ENCODE measurements around the gene AHI1.
A peak's percentile ranks its signal among the peaks of the same experiment; 100 is the strongest.

The AHI1 gene

DNA sequence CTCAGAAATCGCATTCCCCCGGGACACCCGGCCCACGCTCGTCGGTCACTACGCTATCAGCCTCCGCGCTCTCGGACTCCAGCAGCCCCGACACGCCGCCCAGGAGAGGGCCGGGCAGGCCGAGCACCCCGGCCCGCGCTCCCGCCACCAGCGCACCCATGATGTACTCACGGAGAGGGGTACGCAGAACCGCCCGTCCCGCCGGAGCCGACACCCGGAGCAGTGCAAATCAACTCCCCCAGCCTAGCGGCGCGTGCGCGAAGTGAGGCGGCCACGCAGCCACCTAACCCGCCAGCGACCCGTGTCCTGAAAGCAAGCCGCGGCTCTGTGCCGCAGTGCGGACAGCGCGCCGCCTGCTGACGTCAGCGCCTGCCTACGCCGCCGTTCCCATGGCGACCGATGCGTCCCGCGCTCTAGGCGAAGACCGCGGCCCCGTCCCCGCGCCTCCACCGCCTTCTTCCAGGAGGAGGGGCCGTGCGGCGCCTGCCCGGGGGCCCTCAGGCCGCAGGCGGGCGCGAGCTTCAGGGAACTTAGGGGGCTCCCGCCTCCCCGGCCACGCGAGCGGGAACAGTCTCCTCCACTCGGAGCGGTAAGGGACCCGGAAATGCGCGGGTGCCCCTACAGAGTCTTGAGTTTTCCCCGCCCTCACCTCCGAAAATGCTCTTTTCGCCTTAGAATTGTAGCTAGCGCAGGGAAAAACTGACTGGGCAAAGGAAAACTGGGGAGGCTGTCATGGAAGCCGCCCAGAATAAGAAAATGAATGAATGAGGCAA lies at the start of gene AHI1:
Gene AHI1, minus strand, starts transcription at position 329 of the 773 bp plus-strand sequence. CDS start 5,503 bp downstream, outside the sequence.
- DNase-seq: peak; percentile 31 to 97 (median 91)

GRCh38 chr6:135546680-135547418 lies 49.3 kb upstream of the AHI1 start:
- DNase-seq: peak in 20 of 51 donors; percentile 2 to 33 (median 10)

DNA sequence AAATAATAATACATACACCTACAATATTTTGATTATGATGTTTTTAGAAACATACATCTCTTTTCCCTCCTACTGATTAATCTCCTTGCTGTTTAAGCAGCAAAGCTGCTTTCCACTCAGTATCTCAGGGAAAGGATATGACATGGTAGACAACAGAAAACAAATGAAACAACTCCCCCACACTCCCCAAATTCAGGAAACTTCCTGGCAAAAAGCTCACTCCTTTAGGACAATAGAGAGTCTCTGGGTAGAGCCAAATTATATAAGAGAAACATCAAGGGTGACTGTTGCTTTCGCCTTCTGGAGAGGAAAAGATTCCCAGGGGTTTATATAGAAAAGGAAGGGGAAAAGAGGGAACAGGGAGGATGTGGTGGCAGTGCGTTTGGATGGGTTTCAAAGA lies 48.7 kb upstream of the AHI1 start:
- DNase-seq: no peak

DNA sequence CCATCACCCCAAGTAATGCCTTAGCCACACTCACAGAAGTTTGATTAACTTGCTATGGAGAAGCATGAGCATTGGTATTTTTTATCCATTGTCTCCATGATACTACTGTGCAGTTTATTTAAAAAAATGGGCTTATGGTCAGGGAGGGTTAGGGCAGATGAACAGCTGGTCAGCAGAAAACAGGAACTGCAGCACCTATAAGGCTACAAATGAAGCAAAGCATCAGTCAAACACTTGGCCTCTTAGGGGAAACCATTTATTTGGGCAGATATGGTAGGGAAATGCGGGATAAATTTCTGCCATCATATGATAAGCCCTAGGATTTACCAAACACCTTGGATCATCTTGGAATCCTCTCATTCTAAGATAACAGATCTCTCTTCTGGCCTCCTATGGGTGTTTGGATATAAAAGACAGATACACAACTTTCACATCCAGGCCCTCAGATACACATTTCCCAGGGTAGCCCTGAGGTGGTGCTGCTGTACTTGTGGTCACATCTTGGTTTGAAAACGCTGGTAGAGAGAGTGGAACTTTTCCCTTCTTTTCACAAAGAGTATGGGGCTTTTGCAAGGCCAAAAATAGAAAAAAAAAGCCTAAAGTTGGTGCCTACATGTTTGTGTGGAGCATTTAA lies 42.8 kb upstream of the AHI1 start:
- DNase-seq: peak in 2 of 51 donors; percentile 0 to 1

DNA sequence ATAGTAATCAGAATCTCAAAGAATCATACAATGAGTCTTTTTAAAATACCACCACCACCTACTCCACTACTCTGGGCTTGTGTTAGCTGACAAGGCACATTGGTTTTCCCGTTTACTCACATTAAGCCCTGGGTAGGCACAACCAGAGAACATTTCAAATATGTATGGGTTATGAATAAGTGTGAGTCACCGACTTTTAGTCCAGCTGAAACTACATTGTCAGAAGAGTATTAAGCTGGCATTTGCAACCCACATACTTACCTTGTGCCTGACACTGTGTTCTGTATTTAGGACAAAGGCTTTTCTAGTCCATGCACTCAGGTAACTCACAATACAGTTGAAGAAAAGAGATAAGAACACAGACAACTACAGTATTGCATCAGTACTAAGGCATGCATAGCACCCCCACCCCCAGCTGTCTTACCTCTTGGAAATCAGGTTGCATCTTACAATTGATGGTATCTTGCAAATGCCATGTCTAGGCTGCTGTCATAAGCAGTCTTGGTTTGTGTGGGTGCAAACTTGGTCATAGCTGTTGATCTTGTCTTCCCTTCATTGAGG lies 40.3 kb upstream of the AHI1 start:
- DNase-seq: peak in 1 of 51 donors; percentile 1

DNA sequence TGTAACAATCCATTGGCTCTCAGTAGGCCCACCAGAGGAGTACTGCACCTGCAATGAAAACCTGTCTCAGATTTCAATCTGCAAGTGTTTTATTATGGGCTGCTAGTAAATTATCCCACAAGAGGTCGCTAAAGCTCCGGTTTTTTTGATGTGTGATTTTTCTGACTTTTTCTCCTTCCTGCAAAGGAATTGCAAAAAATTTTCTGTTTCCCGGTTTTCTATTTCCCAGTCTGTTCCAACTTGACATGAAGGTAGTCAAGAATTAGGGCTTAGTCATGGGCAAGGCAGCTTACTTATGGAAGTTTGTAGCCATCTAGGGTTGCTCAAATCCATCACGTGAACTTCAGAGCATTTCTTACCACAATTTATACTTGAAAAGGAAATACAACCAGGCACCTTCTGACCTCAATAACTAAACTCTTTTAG lies 38.5 kb upstream of the AHI1 start:
- DNase-seq: peak in 5 of 51 donors; percentile 1 to 40 (median 14)

DNA sequence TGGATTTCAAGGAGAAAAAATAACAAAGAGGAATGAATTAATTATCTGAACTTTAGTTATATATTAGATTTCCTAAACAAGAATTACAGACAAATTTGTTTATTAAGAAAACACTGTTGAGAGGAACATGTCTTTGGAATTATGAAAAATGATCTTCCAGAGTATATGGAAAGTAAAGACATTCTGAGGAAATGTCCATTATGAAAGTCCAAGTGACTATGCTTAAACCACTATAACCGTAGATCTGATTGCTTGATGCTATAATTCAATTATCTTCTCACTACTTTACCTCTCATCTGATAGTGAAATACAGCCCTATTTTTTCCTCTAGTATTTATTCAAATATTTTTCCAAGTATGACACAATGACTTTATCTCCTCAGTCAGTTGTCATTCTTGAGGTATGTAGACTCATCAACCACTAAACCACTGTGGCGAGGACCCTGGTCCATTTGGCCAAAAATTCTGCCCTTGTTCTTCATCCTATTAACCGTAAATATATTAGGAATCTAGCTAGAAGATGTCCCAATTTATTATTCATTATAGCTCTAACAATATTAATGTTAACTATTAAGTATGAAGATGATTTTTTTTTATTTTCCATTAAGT lies 37.3 kb upstream of the AHI1 start:
- no peak for DNase-seq

GRCh38 chr6:135532559-135532958 lies 35.0 kb upstream of the AHI1 start:
- DNase-seq: no peak

DNA sequence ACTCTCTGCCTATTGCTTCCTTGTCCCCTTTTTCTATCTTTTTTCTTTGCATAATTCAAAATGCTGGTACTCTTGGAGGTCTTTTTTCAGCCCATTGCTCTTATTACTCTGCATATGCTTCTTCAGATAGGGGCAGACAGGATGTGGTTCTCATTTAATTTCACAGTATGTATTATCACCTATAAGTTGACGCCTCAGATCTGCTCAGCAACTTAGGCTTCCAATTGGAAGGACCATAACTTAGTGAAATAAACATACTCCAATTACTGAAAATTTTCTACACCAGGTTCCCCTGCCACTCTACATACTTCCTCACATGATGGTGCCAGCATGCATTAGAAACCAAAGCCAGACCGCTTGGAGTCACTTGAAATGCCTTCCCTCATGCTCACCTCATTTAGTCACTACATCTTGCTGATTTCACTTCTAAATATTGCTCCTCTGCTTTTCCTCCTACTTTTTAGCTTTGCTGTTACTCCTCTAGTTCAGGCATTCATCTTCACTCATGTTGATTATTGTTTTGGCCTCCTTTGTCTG lies 34.5 kb upstream of the AHI1 start:
- no peak for DNase-seq

GRCh38 chr6:135530113-135530512 lies 32.6 kb upstream of the AHI1 start:
- DNase-seq: no peak

GRCh38 chr6:135527960-135528249 lies 30.4 kb upstream of the AHI1 start:
- no peak for DNase-seq

- no peak for DNase-seq
Measured at GRCh38 chr6:135527116-135527959, 29.8 kb upstream of the AHI1 start.

DNA sequence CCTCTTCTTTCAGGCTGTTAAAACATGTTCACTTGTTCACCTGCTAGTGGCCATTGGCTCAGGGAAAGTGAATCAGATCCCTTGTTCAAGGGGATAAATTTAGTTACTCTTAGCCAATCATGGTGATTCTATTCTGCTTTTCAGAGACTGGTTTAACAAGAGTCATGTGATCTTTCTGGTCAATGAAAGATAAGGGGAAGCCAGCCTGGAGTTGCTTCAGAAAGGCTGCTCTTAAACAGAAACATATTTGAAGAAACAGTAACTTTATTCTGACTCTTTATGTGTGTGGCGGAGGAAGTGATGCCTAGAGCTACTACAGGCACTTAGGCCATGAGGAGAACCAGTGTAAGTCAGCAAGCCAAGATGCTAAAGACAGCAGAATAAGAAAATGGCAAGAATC lies 28.1 kb upstream of the AHI1 start:
- no peak for DNase-seq

- no peak for DNase-seq
Measured at GRCh38 chr6:135522965-135523692, 25.6 kb upstream of the AHI1 start.

DNA sequence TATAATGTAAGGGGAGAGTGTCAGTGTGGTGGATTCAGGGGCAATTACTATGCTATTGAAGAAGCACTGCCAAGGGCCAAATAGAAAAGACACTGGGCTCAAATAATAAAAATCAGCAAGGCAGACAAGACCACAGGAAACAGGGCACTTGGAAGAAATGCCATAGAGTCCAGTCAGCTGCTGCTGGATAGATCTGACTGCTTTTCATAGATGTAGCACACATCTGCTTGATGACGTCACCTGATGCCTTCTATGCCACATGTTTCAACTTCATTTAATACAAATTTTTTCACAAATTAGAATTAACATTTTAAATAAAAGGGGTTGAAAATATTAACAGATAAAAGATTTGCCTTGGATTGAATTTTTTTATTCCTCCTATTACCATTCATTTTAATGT lies 23.9 kb upstream of the AHI1 start:
- no peak for DNase-seq

DNA sequence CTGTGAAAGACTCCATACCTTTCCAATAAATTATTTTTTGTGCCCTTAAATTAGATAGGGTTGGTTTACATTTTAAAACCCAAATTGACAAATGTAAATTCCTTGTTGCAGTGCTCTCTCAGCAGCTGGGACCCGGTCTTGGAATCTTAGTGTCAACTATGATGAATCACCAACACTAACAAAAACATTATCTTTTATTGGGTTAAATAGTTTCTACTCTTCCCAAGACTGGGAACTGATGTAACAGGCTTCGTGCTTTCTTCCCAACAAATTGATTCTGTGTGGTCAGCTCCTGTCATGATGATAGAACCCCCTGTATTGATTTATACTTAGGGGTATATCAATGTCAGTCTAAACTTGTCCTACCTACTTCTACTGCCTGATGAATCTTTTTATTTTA lies 23.2 kb upstream of the AHI1 start:
- DNase-seq: no peak

DNA sequence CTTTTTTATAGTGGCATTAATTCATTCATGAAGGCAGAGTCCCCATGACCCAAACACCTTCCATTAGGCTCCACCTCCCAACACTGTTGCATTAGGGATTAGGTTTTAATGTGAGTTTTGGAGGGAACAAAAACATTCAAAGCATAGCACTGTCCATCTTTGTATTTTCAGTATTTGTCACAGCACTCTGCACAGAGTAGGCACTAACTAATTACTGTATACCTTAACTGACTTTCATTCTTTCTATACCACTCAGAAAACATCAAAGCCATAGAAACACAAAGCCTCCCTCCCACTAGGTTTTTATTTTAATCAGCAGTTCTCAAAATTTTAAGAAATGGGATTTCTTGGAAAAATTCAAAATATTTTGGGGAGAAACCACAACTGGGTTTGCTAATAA lies 21.8 kb upstream of the AHI1 start:
- DNase-seq: no peak

DNA sequence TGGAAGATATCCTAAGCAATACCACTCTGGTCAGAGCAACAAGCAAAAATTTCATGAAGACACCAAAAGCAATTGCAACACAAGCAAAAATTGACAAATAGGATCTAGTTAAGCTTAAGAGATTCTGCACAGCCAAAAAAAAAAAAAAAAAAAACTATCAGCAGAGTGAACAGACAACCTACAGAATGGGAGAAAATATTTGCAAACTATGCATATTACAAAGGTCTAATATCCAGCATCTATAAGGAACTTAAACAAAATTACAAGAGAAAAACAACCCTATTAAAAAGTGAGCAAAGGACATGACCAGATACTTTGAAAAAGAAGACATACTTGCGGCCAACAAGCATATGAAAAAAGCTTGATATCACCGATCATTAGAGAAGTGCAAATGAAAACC lies 20.0 kb upstream of the AHI1 start:
- DNase-seq: no peak

DNA sequence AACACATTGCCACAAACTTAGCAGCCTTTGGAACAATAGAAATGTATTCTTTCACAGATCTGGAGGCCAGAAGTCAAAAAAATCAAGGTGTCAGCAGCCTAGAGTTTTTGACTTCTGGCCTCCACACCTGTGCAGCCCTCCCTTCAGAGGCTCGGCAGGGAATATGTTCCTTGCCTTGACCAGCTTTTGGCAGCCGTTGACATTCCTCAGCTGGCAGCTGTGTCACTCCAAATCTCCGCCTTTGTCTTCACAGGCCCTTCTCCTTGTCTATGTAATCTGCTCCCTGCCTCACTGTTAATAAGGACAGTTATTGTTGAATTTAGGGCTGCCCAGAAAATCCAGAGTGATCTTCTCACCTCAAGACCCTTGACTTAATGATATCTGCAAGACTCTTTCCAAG lies 17.2 kb upstream of the AHI1 start:
- DNase-seq: no peak
